OCI-LY1 (cell line): Measurements from ENCODE around the gene CPSF6.

Source experiments
- H2AFZ ChIP-seq: fragments of 200-600 bp; sonication (generic), shearing (Covaris generic); 2 replicates; pipeline ENCODE4 v1.6.0; 2014; ENCODE audit warnings: antibody characterized with exemption, mild to moderate bottlenecking, low read length
- H3F3A ChIP-seq: fragments of 200-600 bp; sonication (generic), shearing (Covaris generic); 2 replicates; pipeline ENCODE4 v1.6.0; 2014; ENCODE audit warnings: mild to moderate bottlenecking, antibody characterized with exemption, low read length, moderate library complexity; ENCODE audit not compliant: insufficient read depth
- H3K27ac ChIP-seq: fragments of 200-600 bp; sonication (generic); 2 replicates; pipeline ENCODE4 v1.5.1; 2014; ENCODE audit warnings: low read length, mixed run types, mild to moderate bottlenecking, low read depth; ENCODE audit not compliant: poor library complexity, severe bottlenecking
- H3K27me3 ChIP-seq: fragments of 200-600 bp; sonication (generic); 2 replicates; pipeline ENCODE4 v1.6.0; 2014; ENCODE audit warnings: antibody characterized with exemption, mild to moderate bottlenecking, low read length, moderate library complexity; ENCODE audit not compliant: insufficient read depth
- H3K36me3 ChIP-seq: fragments of 200-600 bp; sonication (generic); 2 replicates; pipeline ENCODE4 v1.6.1; 2014; ENCODE audit warnings: mild to moderate bottlenecking, antibody characterized with exemption, low read length, moderate library complexity, mixed read lengths; ENCODE audit not compliant: insufficient read depth
- H3K4me1 ChIP-seq: fragments of 200-600 bp; sonication (generic); 2 replicates; pipeline ENCODE4 v1.5.1; 2014; ENCODE audit warnings: mild to moderate bottlenecking, low read length, moderate library complexity; ENCODE audit not compliant: insufficient read depth, severe bottlenecking
- H3K4me2 ChIP-seq: fragments of 200-600 bp; sonication (generic), shearing (Covaris generic); 2 replicates; pipeline ENCODE4 v1.6.1; 2014; ENCODE audit warnings: low read length
- H3K4me3 ChIP-seq: fragments of 200-600 bp; sonication (generic); 2 replicates; pipeline ENCODE4 v1.5.1; 2014; ENCODE audit warnings: low read length, low read depth, mild to moderate bottlenecking, mixed read lengths; ENCODE audit not compliant: poor library complexity, severe bottlenecking
- H3K79me2 ChIP-seq: fragments of 200-600 bp; shearing (Covaris generic); 2 replicates; pipeline ENCODE4 v1.6.1; 2016; ENCODE audit warnings: mixed run types, low read length, mixed read lengths; ENCODE audit not compliant: insufficient read depth
- H3K9ac ChIP-seq: fragments of 200-600 bp; sonication (generic), shearing (Covaris generic); 2 replicates; pipeline ENCODE4 v1.6.1; 2014; ENCODE audit warnings: mild to moderate bottlenecking, low read length, mixed read lengths
- H3K9me2 ChIP-seq: fragments of 200-600 bp; sonication (generic), shearing (Covaris generic); 2 replicates; pipeline ENCODE4 v1.6.1; 2014; ENCODE audit warnings: low read depth, mild to moderate bottlenecking, low read length, mixed read lengths
- H3K9me3 ChIP-seq: fragments of 200-600 bp; shearing (Covaris generic); 2 replicates; pipeline ENCODE4 v1.6.1; 2014; ENCODE audit warnings: low read length, mixed read lengths
- H4K20me1 ChIP-seq: fragments of 200-600 bp; sonication (generic), shearing (Covaris generic); 2 replicates; pipeline ENCODE4 v1.6.0; 2016; ENCODE audit warnings: mild to moderate bottlenecking, low read length; ENCODE audit not compliant: insufficient read depth
- CTCF ChIP-seq: fragments of 200-600 bp; sonication (generic), shearing (Covaris generic); IDR thresholded peaks from 2 replicates; pipeline ENCODE4 v1.5.1; 2017; ENCODE audit warnings: mild to moderate bottlenecking, antibody characterized with exemption, low read length, moderate library complexity, mixed read lengths
- EZH2 ChIP-seq: fragments of 200-600 bp; sonication (generic), shearing (Covaris generic); IDR thresholded peaks from 2 replicates; pipeline ENCODE4 v1.8.0; 2017; ENCODE audit warnings: borderline replicate concordance, mixed run types, mild to moderate bottlenecking, antibody characterized with exemption, low read length, moderate library complexity, mixed read lengths

Gene CPSF6

DNA sequence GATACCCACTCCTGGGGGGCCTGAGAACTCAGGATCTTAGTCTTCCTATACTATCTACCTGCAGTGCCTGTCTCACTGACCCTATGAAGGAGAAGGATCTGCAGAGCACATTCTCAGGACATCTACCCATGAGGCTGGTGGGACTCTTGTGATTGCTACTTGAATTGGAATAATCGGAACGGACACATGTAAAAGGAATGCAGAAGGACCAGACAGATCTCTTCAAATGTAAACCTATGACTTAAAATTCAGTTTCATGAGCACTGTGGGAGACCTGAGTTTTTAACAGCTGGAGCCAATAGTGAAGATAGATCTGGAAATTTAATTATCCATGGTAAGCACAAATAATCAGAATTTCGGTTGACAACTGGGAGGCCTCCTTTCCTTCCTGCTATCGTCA is 35.2 kb upstream of the CPSF6 start:
- H3K4me1 ChIP-seq, result no peaks in the 10 kb centered on the region

GRCh38 chr12:69210661-69211060 is 28.7 kb upstream of the CPSF6 start:
- H3F3A ChIP-seq, result no peaks in the 10 kb centered on the region
- TF ChIP-seq EZH2, result no peak
- TF ChIP-seq CTCF, result no peak

More for the DNA sequence above, 35.2 kb upstream of the CPSF6 start:
- H4K20me1 ChIP-seq, result no peaks in the 10 kb centered on the region
- no peaks in the 10 kb centered on the region; the same call in 1 of the 2 replicates for H3K27me3 ChIP-seq
- H3K9ac ChIP-seq, result no peak overlapping the region
- H3K27ac ChIP-seq, result no peak overlapping the region
- TF ChIP-seq EZH2 (no peak), CTCF (no peak)
- H3K4me3 ChIP-seq, result no peak overlapping the region
- no peaks in the 10 kb centered on the region for H3F3A ChIP-seq
- no peaks in the 10 kb centered on the region for H3K79me2 ChIP-seq
- 0 out of 2 replicates have a peak, but pooled peaks cover 8% of the 10 kb centered on the region for H3K9me3 ChIP-seq
- H3K9me2 ChIP-seq, result no peaks in the 10 kb centered on the region
- no peak overlapping the region for H3K4me2 ChIP-seq
- H2AFZ ChIP-seq, result no peak overlapping the region
- no peaks in the 10 kb centered on the region; the same call in 1 of the 2 replicates for H3K36me3 ChIP-seq

GRCh38 chr12:69211160-69211559 is 28.2 kb upstream of the CPSF6 start:
- no peaks in the 10 kb centered on the region for H3K4me1 ChIP-seq
- no peak overlapping the region for H3K27ac ChIP-seq
- H3K27me3 ChIP-seq, result no peaks in the 10 kb centered on the region
- H2AFZ ChIP-seq, result no peak overlapping the region
- no peak for TF ChIP-seq CTCF
- no peak for TF ChIP-seq EZH2
- H3K4me3 ChIP-seq, result no peak overlapping the region
- H3K9me2 ChIP-seq, result no peaks in the 10 kb centered on the region
- H3K9me3 ChIP-seq, result no peaks in the 10 kb centered on the region
- no peaks in the 10 kb centered on the region for H4K20me1 ChIP-seq
- no peak overlapping the region for H3K9ac ChIP-seq
- no peaks in the 10 kb centered on the region for H3K36me3 ChIP-seq
- H3K79me2 ChIP-seq, result no peaks in the 10 kb centered on the region
- H3K4me2 ChIP-seq, result no peak overlapping the region
- H3F3A ChIP-seq, result no peaks in the 10 kb centered on the region

More at GRCh38 chr12:69210661-69211060, 28.7 kb upstream of the CPSF6 start:
- H3K36me3 ChIP-seq, result no peaks in the 10 kb centered on the region
- H2AFZ ChIP-seq, result no peak overlapping the region
- no peaks in the 10 kb centered on the region for H3K9me3 ChIP-seq
- no peaks in the 10 kb centered on the region for H3K4me1 ChIP-seq
- no peak overlapping the region for H3K27ac ChIP-seq
- H4K20me1 ChIP-seq, result no peaks in the 10 kb centered on the region
- H3K9ac ChIP-seq, result no peak overlapping the region
- H3K4me3 ChIP-seq, result no peak overlapping the region
- no peak overlapping the region for H3K4me2 ChIP-seq
- no peaks in the 10 kb centered on the region for H3K9me2 ChIP-seq
- no peaks in the 10 kb centered on the region for H3K79me2 ChIP-seq
- H3K27me3 ChIP-seq, result no peaks in the 10 kb centered on the region
